GM12865 (cell line): Measurements from ENCODE around the gene SDR39U1.

Experiments used
- DNase-seq: peaks from one replicate; pipeline ENCODE4 v3.0.0; 2010; ENCODE audit warnings: low read depth
- H3K4me3 ChIP-seq: 2 replicates; pipeline ENCODE4 v1.5.1; 2011; ENCODE audit warnings: mild to moderate bottlenecking, low read depth, low read length, control low read depth
- TF ChIP-seq, protein P1 (sequence below): IDR thresholded peaks from 2 replicates; pipeline ENCODE4 v1.5.1; 2011; ENCODE audit warnings: low read length, control low read depth, low read depth, inconsistent platforms; ENCODE audit not compliant: insufficient read depth; ENCODE audit errors: missing control alignments

Gene SDR39U1

DNA sequence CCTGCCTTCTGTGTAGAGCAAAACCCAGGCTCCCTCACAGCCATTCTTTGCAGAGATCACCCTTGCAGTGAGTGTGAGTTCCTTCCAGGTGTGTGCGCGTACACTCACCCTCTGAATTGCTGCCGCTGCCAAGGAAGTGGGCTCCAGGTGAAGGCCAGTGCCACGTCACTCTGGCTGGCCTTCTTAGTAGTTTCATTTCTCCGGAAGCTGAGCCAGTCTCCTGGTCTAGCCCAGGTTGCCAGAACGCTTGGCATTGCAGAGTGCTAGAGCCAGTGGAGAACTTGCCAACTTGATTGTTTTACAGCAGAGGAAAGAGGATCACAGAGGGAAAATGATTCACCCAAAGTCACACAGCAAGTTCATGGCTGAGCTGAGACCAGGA lies 24.1 kb downstream of the SDR39U1 start:
- H3K4me3 ChIP-seq = no peak overlapping the region
- no peak for DNase-seq
- TF ChIP-seq, protein P1, sequence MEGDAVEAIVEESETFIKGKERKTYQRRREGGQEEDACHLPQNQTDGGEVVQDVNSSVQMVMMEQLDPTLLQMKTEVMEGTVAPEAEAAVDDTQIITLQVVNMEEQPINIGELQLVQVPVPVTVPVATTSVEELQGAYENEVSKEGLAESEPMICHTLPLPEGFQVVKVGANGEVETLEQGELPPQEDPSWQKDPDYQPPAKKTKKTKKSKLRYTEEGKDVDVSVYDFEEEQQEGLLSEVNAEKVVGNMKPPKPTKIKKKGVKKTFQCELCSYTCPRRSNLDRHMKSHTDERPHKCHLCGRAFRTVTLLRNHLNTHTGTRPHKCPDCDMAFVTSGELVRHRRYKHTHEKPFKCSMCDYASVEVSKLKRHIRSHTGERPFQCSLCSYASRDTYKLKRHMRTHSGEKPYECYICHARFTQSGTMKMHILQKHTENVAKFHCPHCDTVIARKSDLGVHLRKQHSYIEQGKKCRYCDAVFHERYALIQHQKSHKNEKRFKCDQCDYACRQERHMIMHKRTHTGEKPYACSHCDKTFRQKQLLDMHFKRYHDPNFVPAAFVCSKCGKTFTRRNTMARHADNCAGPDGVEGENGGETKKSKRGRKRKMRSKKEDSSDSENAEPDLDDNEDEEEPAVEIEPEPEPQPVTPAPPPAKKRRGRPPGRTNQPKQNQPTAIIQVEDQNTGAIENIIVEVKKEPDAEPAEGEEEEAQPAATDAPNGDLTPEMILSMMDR = no peak

DNA sequence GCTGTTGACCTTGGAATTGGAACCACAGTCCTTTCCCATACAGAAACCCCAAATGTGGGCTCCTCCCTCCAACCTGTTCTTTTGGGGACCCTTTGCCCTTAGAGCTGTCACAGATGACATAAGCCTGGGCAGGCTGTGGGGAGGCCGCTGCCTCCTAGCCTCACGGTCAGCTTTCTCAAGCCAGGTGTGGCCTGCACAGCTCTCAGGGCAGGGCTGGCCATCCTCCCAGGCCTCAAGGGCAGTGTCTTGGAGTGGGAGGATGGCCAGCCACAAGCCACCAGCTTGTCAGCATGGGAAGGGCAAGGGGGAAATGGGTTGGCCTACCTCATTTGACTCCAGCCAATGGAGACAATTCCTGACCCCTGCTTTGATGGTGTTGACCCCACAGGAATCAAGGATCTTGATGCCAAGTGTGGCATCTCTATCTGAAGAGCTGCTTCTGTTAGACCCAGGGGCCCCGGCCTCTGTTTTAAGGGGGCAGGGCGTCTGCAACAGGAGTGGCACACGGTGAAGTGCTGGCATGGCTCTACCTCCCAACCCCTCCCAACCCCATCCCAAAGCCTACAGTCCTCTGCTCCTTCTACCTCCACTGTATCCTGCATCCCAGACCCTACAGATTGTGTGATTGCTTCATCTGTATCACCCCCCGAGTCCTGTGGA lies 24.6 kb downstream of the SDR39U1 start:
- DNase-seq = no peak
- TF ChIP-seq, protein P1 = no peak
- H3K4me3 ChIP-seq = no peak overlapping the region

DNA sequence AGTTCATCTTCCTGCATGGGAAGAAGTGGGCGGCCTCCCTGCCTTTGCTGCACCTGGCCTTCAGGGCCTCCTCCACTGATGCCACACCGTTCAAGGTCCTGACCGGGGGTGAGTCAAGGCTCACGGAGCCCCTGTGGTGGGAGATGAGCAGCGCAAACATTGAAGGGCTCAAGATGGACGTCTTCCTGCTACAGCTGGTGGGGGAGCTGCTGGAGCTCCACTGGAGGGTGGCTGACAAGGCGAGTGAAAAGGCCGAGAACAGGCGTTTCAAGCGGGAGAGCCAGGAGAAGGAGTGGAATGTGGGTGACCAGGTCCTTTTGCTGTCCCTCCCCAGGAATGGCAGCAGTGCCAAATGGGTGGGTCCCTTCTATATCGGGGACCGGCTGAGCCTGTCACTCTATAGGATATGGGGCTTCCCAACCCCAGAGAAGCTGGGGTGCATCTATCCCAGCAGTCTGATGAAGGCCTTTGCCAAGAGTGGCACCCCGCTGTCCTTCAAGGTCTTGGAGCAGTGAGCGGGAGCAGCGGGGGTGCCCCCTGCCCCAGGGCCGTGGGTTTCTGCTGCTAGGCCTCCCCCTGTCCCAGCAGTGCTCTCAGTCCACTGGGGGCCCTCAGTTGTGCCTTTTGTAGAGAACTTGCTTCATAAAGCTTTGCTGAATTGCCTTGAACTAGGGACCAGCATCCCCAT lies 25.5 kb downstream of the SDR39U1 start:
- DNase-seq = no peak
- H3K4me3 ChIP-seq = no peak overlapping the region
- TF ChIP-seq, protein P1 = no peak

DNA sequence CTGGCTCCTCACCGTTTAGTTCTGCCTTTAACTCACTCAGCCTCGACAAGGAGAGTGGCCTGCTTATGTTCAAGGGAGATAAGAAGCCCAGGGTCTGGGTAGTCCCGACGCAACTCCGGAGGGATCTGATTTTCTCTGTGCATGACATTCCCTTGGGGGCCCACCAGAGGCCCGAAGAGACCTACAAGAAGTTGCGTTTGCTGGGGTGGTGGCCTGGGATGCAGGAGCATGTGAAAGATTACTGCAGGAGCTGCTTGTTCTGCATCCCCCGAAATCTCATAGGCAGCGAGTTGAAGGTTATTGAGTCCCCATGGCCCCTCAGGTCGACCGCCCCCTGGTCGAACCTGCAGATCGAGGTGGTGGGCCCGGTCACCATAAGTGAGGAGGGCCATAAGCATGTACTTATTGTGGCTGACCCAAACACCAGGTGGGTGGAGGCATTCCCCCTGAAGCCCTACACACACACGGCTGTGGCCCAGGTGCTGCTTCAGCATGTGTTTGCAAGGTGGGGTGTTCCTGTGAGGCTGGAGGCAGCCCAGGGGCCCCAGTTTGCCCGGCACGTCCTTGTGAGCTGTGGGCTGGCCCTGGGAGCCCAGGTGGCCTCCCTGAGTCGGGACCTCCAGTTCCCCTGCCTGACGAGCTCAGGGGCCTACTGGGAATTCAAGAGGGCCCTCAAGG lies 26.2 kb downstream of the SDR39U1 start:
- DNase-seq = no peak
- no peak overlapping the region for H3K4me3 ChIP-seq
- TF ChIP-seq, protein P1 = no peak

DNA sequence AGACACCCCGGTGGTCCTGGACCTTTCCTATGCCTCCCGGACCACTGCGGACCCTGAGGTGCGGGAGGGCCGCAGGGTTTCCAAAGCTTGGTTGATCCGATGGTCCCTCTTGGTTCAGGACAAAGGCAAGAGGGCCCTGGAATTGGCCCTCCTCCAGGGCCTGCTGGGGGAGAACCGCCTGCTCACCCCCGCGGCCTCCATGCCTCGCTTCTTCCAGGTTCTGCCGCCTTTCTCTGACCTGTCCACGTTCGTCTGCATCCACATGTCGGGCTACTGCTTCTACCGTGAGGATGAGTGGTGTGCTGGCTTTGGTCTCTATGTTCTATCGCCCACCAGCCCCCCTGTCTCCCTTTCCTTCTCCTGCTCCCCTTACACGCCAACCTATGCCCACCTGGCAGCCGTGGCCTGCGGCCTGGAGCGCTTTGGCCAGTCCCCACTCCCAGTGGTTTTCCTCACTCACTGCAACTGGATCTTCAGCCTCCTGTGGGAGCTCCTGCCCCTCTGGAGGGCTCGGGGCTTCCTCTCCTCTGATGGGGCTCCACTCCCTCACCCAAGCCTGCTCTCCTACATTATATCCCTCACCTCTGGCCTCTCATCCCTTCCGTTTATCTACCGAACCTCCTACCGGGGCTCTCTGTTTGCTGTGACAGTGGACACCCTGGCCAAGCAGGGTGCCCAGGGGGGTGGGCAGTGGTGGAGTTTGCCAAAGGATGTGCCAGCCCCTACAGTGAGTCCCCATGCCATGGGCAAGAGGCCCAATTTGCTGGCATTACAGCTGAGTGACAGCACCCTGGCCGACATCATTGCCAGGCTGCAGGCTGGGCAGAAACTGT lies 26.9 kb downstream of the SDR39U1 start:
- TF ChIP-seq, protein P1 = no peak

DNA sequence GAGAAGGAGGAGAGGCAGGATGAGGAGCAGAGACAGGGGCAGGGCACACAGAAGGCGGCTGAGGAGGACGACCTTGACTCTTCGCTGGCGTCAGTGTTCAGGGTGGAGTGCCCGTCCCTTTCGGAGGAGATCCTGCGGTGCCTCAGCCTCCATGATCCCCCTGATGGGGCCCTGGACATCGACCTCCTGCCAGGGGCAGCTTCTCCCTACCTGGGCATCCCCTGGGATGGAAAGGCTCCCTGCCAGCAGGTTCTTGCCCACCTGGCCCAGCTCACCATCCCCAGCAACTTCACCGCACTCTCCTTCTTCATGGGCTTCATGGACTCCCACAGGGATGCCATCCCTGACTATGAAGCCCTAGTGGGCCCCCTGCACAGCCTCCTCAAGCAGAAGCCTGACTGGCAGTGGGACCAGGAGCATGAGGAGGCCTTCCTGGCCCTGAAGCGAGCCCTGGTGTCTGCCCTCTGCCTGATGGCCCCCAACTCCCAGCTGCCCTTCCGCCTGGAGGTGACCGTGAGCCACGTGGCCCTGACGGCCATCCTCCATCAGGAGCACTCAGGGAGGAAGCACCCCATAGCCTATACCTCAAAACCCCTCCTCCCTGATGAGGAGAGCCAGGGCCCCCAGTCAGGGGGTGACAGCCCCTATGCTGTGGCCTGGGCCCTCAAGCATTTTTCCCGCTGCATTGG lies 27.7 kb downstream of the SDR39U1 start:
- DNase-seq = no peak
- TF ChIP-seq, protein P1 = no peak
- no peak overlapping the region for H3K4me3 ChIP-seq

More for the DNA sequence above, 26.9 kb downstream of the SDR39U1 start:
- DNase-seq = no peak
- H3K4me3 ChIP-seq = no peak overlapping the region
